CD4-positive, alpha-beta memory T cell (primary cell): ENCODE measurements around the gene FHOD3. TPM values are rescaled to one million over a fixed set of nuclear protein-coding genes. Genes with fewer than 3 reads are reported as not detected.

Experiments used
- CTCF ChIA-PET: fragments of 350-600 bp; sonication (Branson Sonifier 250); formaldehyde crosslinking; loops from one replicate; lab custom pipeline; 2021; ENCODE audit warnings: inconsistent platforms; ENCODE audit not compliant: partially characterized antibody; lab: Charles Lee
- POLR2A ChIA-PET: fragments of 350-600 bp; sonication (Branson Sonifier 250); formaldehyde crosslinking; loops from one replicate; lab custom pipeline; 2021; ENCODE audit not compliant: partially characterized antibody; lab: Charles Lee
- DNase-seq, 5 donors: peaks; one replicate each; pipeline versions ENCODE4 v3.0.0 to v3.0.0-alpha.2; 2020 to 2022; ENCODE audit warnings: mixed read lengths in 1 of 5
- H3K27ac ChIP-seq: one replicate; pipeline ENCODE4 v1.7.0; 2013; ENCODE audit warnings: low read depth, low read length
- H3K27me3 ChIP-seq: 2 replicates; pipeline ENCODE4 v1.7.0; 2013; ENCODE audit warnings: mild to moderate bottlenecking, low read length, moderate library complexity; ENCODE audit not compliant: insufficient read depth
- H3K36me3 ChIP-seq: 2 replicates; pipeline ENCODE4 v1.7.0; 2013; ENCODE audit warnings: mild to moderate bottlenecking, low read length, moderate library complexity; ENCODE audit not compliant: insufficient read depth
- H3K4me1 ChIP-seq: 2 replicates; pipeline ENCODE4 v1.7.0; 2013; ENCODE audit warnings: mild to moderate bottlenecking, low read length, moderate library complexity; ENCODE audit not compliant: insufficient read depth
- H3K4me3 ChIP-seq, 2 donors: one replicate each; pipeline ENCODE4 v1.7.0; 2013; ENCODE audit warnings: low read length in 2 of 2, mild to moderate bottlenecking in 1 of 2
- H3K9me3 ChIP-seq, 2 donors: one replicate each; pipeline ENCODE4 v1.7.0; 2013; ENCODE audit warnings: low read length in 2 of 2, control low read depth in 1 of 2; ENCODE audit not compliant: control insufficient read depth in 1 of 2
- H3K27ac Mint-ChIP-seq, 7 donors: one replicate each; pipeline ENCODE4 v1.8.0; 2020 to 2021; ENCODE audit warnings: mixed read lengths in 7 of 7, mild to moderate bottlenecking in 6 of 7, inconsistent platforms in 3 of 7, moderate library complexity in 3 of 7
- H3K27me3 Mint-ChIP-seq, 2 donors: one replicate each; pipeline ENCODE4 v1.8.0; 2020 to 2021; ENCODE audit warnings: mixed read lengths in 2 of 2
- H3K36me3 Mint-ChIP-seq, 2 donors: one replicate each; pipeline ENCODE4 v1.8.0; 2020 to 2021; ENCODE audit warnings: mixed read lengths in 2 of 2, inconsistent platforms in 1 of 2, mild to moderate bottlenecking in 1 of 2
- H3K4me1 Mint-ChIP-seq, 4 donors: one replicate each; pipeline ENCODE4 v1.8.0; 2020 to 2021; ENCODE audit warnings: mixed read lengths in 4 of 4, mild to moderate bottlenecking in 1 of 4
- H3K4me3 Mint-ChIP-seq, 8 donors: one replicate each; pipeline ENCODE4 v1.8.0; 2020 to 2021; ENCODE audit warnings: mixed read lengths in 8 of 8, mild to moderate bottlenecking in 7 of 8, moderate library complexity in 6 of 8, inconsistent platforms in 3 of 8
- H3K9me3 Mint-ChIP-seq, 8 donors: one replicate each; pipeline ENCODE4 v1.8.0; 2020 to 2021; ENCODE audit warnings: mixed read lengths in 8 of 8, mild to moderate bottlenecking in 5 of 8, inconsistent platforms in 3 of 8, moderate library complexity in 1 of 8
- intact Hi-C: fragments of 100-400 bp; cut with micrococcal nuclease; formaldehyde crosslinking; loops from one replicate; pipeline ENCODE4 v1.15.1; 2023
- polyA plus RNA-seq, 2 donors: library from polyadenylated mRNA; unstranded; fragments of 300-500 nt; fragmentation: Illumina TruSeq; gene quantifications; one replicate each; pipeline ENCODE4 v1.2.3, GENCODE V29; 2021
- total RNA-seq, 2 experiments: library from RNA; stranded (reverse); gene quantifications; one replicate each; pipeline ENCODE4 v1.2.3, GENCODE V29; 2021

The FHOD3 gene
- total and polyA plus RNA-seq, 4 experiments from 2014 or later = not detected

- no peak overlapping the region for H3K27ac ChIP-seq
- H3K27me3 Mint-ChIP-seq = peaks cover 0 to 7% of the 10 kb centered on the region in 2 donors
- no peaks in the 10 kb centered on the region for H3K36me3 ChIP-seq
- ChIA-PET POLR2A (no interaction called here), CTCF (no interaction called here)
- H3K27me3 ChIP-seq = no peaks in the 10 kb centered on the region
- no peaks in the 10 kb centered on the region for H3K9me3 Mint-ChIP-seq
- no peaks in the 10 kb centered on the region for H3K36me3 Mint-ChIP-seq
- H3K9me3 ChIP-seq = no peaks in the 10 kb centered on the region
- no peak overlapping the region for H3K4me3 Mint-ChIP-seq
- no peak overlapping the region for H3K4me3 ChIP-seq
- H3K27ac Mint-ChIP-seq = no peak overlapping the region
- intact Hi-C loops = no loop called here
- DNase-seq = no peak
- H3K4me1 ChIP-seq = no peaks in the 10 kb centered on the region
- no peaks in the 10 kb centered on the region for H3K4me1 Mint-ChIP-seq
Observed at GRCh38 chr18:36724169-36724568, 426.7 kb downstream of the FHOD3 start.

GRCh38 chr18:36724591-36725001 lies 427.1 kb downstream of the FHOD3 start:
- CTCF ChIA-PET = no interaction called here

DNA sequence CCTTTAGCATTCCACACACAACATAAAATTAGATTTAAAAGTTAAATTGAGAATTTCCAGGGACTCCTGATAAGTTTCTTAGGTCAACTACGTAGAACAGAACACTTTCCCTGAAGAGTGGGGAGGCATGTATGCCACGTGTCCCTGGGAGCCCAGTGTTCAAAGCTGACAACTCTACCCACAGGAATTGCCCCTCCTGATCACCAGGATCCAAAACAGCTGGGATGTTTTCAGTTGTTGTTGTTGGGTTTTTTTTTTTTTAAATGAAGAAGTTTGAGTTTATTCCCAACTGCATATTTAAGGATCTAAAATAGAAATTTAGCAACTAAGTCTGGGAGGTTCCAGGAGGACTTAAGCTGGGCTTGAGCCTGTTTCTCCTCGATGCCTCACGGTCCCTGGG lies 430.8 kb downstream of the FHOD3 start:
- intact Hi-C loops = no loop called here
- no peaks in the 10 kb centered on the region for H3K36me3 Mint-ChIP-seq
- H3K4me3 Mint-ChIP-seq = no peak overlapping the region
- Histone ChIP-seq H3K4me3 (no peak overlapping the region), H3K36me3 (no peaks in the 10 kb centered on the region), H3K27ac (no peak overlapping the region), H3K9me3 (no peaks in the 10 kb centered on the region), H3K27me3 (no peaks in the 10 kb centered on the region), H3K4me1 (no peaks in the 10 kb centered on the region)
- ChIA-PET CTCF (no interaction called here), POLR2A (no interaction called here)
- no peak for DNase-seq
- H3K27ac Mint-ChIP-seq = no peak overlapping the region
- H3K4me1 Mint-ChIP-seq = no peaks in the 10 kb centered on the region
- peaks cover 0 to 6% (median 0%) of the 10 kb centered on the region in 8 donors for H3K9me3 Mint-ChIP-seq
- H3K27me3 Mint-ChIP-seq = peaks cover 2 to 10% of the 10 kb centered on the region in 2 donors

More at GRCh38 chr18:36724591-36725001, 427.1 kb downstream of the FHOD3 start:
- DNase-seq = no peak
- H3K36me3 Mint-ChIP-seq = no peaks in the 10 kb centered on the region
- POLR2A ChIA-PET = no interaction called here
- no peak overlapping the region for H3K27ac Mint-ChIP-seq
- Histone ChIP-seq H3K27me3 (no peaks in the 10 kb centered on the region), H3K4me1 (no peaks in the 10 kb centered on the region), H3K9me3 (no peaks in the 10 kb centered on the region), H3K4me3 (no peak overlapping the region), H3K27ac (no peak overlapping the region), H3K36me3 (no peaks in the 10 kb centered on the region)
- no peak overlapping the region for H3K4me3 Mint-ChIP-seq
- H3K4me1 Mint-ChIP-seq = no peaks in the 10 kb centered on the region
- no peaks in the 10 kb centered on the region for H3K9me3 Mint-ChIP-seq
- H3K27me3 Mint-ChIP-seq = peaks cover 0 to 7% of the 10 kb centered on the region in 2 donors
- intact Hi-C loops = no loop called here

- H3K27ac ChIP-seq = no peak overlapping the region
- no peak for DNase-seq
- Mint-ChIP-seq H3K36me3 (no peaks in the 10 kb centered on the region), H3K9me3 (peaks cover 0 to 6% (median 0%) of the 10 kb centered on the region in 8 donors), H3K4me3 (no peak overlapping the region), H3K27ac (no peak overlapping the region), H3K4me1 (no peaks in the 10 kb centered on the region), H3K27me3 (peaks cover 2 to 10% of the 10 kb centered on the region in 2 donors)
- intact Hi-C loops = no loop called here
- CTCF ChIA-PET = no interaction called here
- H3K4me1 ChIP-seq = no peaks in the 10 kb centered on the region
- H3K4me3 ChIP-seq = no peak overlapping the region
- no peaks in the 10 kb centered on the region for H3K27me3 ChIP-seq
- POLR2A ChIA-PET = no interaction called here
- H3K9me3 ChIP-seq = no peaks in the 10 kb centered on the region
- no peaks in the 10 kb centered on the region for H3K36me3 ChIP-seq
Observed at GRCh38 chr18:36729197-36729596, 431.7 kb downstream of the FHOD3 start.

- Mint-ChIP-seq H3K27me3 (peaks cover 2 to 8% of the 10 kb centered on the region in 2 donors), H3K9me3 (peaks cover 0 to 6% (median 0%) of the 10 kb centered on the region in 8 donors), H3K4me3 (no peak overlapping the region), H3K36me3 (no peaks in the 10 kb centered on the region), H3K27ac (no peak overlapping the region), H3K4me1 (no peaks in the 10 kb centered on the region)
- Histone ChIP-seq H3K27me3 (no peaks in the 10 kb centered on the region), H3K27ac (no peak overlapping the region), H3K36me3 (no peaks in the 10 kb centered on the region), H3K4me3 (no peak overlapping the region), H3K4me1 (no peaks in the 10 kb centered on the region), H3K9me3 (no peaks in the 10 kb centered on the region)
- POLR2A ChIA-PET = no interaction called here
- DNase-seq = no peak
- CTCF ChIA-PET = no interaction called here
- intact Hi-C loops = no loop called here
Observed at GRCh38 chr18:36732264-36732663, 434.8 kb downstream of the FHOD3 start.

DNA sequence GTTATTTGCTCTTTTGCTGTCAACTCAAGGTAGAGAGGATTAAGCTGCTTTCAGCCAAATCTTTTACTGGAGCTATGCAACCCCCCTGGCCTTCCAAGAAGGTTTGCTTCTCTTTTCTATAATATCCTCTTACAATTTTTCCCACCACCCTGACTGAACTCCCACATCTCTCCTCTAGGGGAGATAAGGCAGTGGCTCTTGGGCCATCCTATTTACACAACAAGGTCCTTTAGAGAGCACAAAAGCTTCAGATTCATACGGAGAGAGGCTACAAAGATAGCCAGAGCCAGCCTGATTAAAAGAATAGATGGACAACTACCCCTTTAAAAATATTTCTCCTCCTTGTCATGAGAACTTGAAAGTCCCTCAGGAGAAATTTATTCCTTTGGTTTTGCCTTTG lies 435.6 kb downstream of the FHOD3 start:
- H3K4me1 Mint-ChIP-seq = no peaks in the 10 kb centered on the region
- Histone ChIP-seq H3K9me3 (no peaks in the 10 kb centered on the region), H3K27ac (no peak overlapping the region), H3K4me3 (no peak overlapping the region), H3K36me3 (no peaks in the 10 kb centered on the region), H3K27me3 (no peaks in the 10 kb centered on the region), H3K4me1 (no peaks in the 10 kb centered on the region)
- H3K27ac Mint-ChIP-seq = no peak overlapping the region
- no peaks in the 10 kb centered on the region for H3K36me3 Mint-ChIP-seq
- H3K4me3 Mint-ChIP-seq = no peak overlapping the region
- intact Hi-C loops = no loop called here
- peaks cover 0 to 6% (median 0%) of the 10 kb centered on the region in 8 donors for H3K9me3 Mint-ChIP-seq
- peaks cover 2 to 8% of the 10 kb centered on the region in 2 donors for H3K27me3 Mint-ChIP-seq
- no peak for DNase-seq
- ChIA-PET CTCF (no interaction called here), POLR2A (no interaction called here)

DNA sequence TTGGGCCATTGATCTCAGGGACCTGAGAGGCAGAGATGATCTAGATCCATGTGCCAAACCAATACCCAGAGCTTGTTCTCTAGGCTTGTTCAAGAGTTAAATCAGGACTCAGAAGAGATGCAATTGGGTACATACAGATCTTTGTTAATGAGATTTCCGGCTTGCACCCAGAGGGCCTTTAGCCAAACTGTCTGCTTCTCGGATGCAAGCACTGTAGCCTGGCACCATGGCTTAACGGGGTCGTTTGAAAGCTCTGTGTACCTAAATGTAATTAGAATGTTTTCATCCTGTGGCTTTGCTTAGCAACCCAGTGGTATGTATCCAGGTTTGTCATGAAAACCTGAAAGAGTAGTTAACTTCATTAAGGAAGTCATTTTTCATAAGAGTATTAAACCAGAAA lies 437.1 kb downstream of the FHOD3 start:
- POLR2A ChIA-PET = no interaction called here
- Histone ChIP-seq H3K9me3 (no peaks in the 10 kb centered on the region), H3K4me1 (no peaks in the 10 kb centered on the region), H3K4me3 (no peak overlapping the region), H3K27ac (no peak overlapping the region), H3K36me3 (no peaks in the 10 kb centered on the region), H3K27me3 (no peaks in the 10 kb centered on the region)
- intact Hi-C loops = no loop called here
- Mint-ChIP-seq H3K36me3 (no peaks in the 10 kb centered on the region), H3K27me3 (peaks cover 4 to 8% of the 10 kb centered on the region in 2 donors), H3K4me1 (no peaks in the 10 kb centered on the region), H3K9me3 (peaks cover 0 to 6% (median 0%) of the 10 kb centered on the region in 8 donors), H3K4me3 (no peak overlapping the region), H3K27ac (no peak overlapping the region)
- CTCF ChIA-PET = no interaction called here
- no peak for DNase-seq

DNA sequence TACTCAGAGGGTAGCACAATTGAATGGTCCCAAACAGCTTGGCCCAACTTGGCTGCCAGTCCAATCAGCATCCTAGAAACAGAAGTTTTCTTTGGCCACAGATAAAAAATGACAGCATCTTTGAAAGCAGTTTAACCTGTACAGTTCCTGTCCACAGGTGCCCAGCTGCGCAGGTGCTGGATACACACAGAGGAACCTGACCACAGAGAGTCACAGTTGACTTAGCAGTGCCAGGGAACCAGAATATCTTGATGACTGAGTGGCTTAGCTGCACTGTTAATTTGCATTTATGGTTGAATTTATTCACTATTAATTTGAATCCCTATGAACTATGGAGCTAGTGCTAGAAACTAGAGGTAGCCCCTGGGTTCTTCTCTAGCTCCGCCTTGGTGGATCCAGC lies 437.6 kb downstream of the FHOD3 start:
- H3K27me3 ChIP-seq = no peaks in the 10 kb centered on the region
- H3K27ac ChIP-seq = no peak overlapping the region
- no peaks in the 10 kb centered on the region for H3K36me3 Mint-ChIP-seq
- ChIA-PET CTCF (no interaction called here), POLR2A (no interaction called here)
- intact Hi-C loops = no loop called here
- no peaks in the 10 kb centered on the region for H3K4me1 Mint-ChIP-seq
- H3K4me3 Mint-ChIP-seq = no peak overlapping the region
- H3K9me3 Mint-ChIP-seq = peaks cover 0 to 6% (median 0%) of the 10 kb centered on the region in 8 donors
- no peak overlapping the region for H3K4me3 ChIP-seq
- H3K9me3 ChIP-seq = no peaks in the 10 kb centered on the region
- H3K4me1 ChIP-seq = no peaks in the 10 kb centered on the region
- H3K36me3 ChIP-seq = no peaks in the 10 kb centered on the region
- H3K27ac Mint-ChIP-seq = no peak overlapping the region
- no peak for DNase-seq
- H3K27me3 Mint-ChIP-seq = peaks cover 4 to 8% of the 10 kb centered on the region in 2 donors
